Suprapubic skin (tissue), 4 donors: Measurements from ENCODE around the gene GREB1L. TPM values are rescaled to one million over a fixed set of nuclear protein-coding genes. Genes with fewer than 3 reads are reported as not detected.

Source experiments
- DNase-seq, 2 donors: peaks; one replicate each; pipeline ENCODE4 v3.0.0-alpha.2; 2019; ENCODE audit warnings: low spot score in 2 of 2
- H3K27ac ChIP-seq: fragments of 200-600 bp; sonication (generic); one replicate; pipeline ENCODE4 v1.5.1; 2019
- H3K27me3 ChIP-seq: fragments of 200-600 bp; sonication (generic); one replicate; pipeline ENCODE4 v1.5.1; 2019
- H3K36me3 ChIP-seq: fragments of 200-600 bp; sonication (generic); one replicate; pipeline ENCODE4 v1.5.1; 2019
- H3K4me1 ChIP-seq: fragments of 200-600 bp; sonication (generic); one replicate; pipeline ENCODE4 v1.5.1; 2019
- H3K4me3 ChIP-seq: fragments of 200-600 bp; sonication (generic); one replicate; pipeline ENCODE4 v1.5.1; 2019; ENCODE audit warnings: mild to moderate bottlenecking
- H3K9me3 ChIP-seq: fragments of 200-600 bp; sonication (generic); one replicate; pipeline ENCODE4 v1.5.1; 2019
- CTCF ChIP-seq, 2 donors: fragments of 200-600 bp in 1 of 2; fragments of 450-650 bp in 1 of 2; sonication (generic) in 1 of 2; IDR thresholded peaks; one replicate each; pipeline ENCODE4 v1.5.1; 2016 to 2019; ENCODE audit warnings: antibody characterized with exemption in 2 of 2, mild to moderate bottlenecking in 1 of 2, moderate library complexity in 1 of 2
- EP300 ChIP-seq: sonication (generic); formaldehyde crosslinking; IDR thresholded peaks from one replicate; pipeline ENCODE4 v1.6.1; 2017; ENCODE audit warnings: antibody characterized with exemption
- POLR2A ChIP-seq, 2 donors: fragments of 450-650 bp; IDR thresholded peaks; one replicate each; pipeline ENCODE4 v1.6.1; 2017; ENCODE audit warnings: antibody characterized with exemption in 2 of 2, mild to moderate bottlenecking in 2 of 2, moderate library complexity in 2 of 2
- POLR2AphosphoS5 ChIP-seq, 3 donors: sonication (generic); formaldehyde crosslinking; IDR thresholded peaks; one replicate each; pipeline ENCODE4 v1.6.1; 2017; ENCODE audit warnings: antibody characterized with exemption in 3 of 3
- WGBS: methylation state at CpG from one replicate; pipeline ENCODE4 v1.1.5; 2018; 5-methylcytosine and 5-hydroxymethylcytosine counted together
- total RNA-seq, 4 donors: library from RNA; depleted of rRNA; stranded (reverse); fragments of >200 nt; gene quantifications; one replicate each; pipeline ENCODE4 v1.1.0, GENCODE V29; 2016

Gene GREB1L
- total RNA-seq, 4 donors from 2014 or later: 1.6 to 7.6 (median 3.7) TPM

GRCh38 chr18:21342372-21342771 lies 100.3 kb downstream of the GREB1L start:
- no peak for TF ChIP-seq POLR2A (IDR thresholded peaks at IDR 0.05)
- no peak for TF ChIP-seq POLR2AphosphoS5 (IDR thresholded peaks at IDR 0.05)
- no peak for TF ChIP-seq EP300
- no peak for TF ChIP-seq CTCF (IDR thresholded peaks at IDR 0.05)
- WGBS: 36% methylated on average over 1 of the region's 1 CpG
- Histone ChIP-seq H3K4me3 (no peak overlapping the region), H3K27ac (no peak overlapping the region), H3K36me3 (no peaks in the 10 kb centered on the region), H3K27me3 (no peaks in the 10 kb centered on the region), H3K9me3 (no peaks in the 10 kb centered on the region), H3K4me1 (no peaks in the 10 kb centered on the region)
- DNase-seq: no peak

- Histone ChIP-seq H3K27me3 (no peaks in the 10 kb centered on the region), H3K4me1 (no peaks in the 10 kb centered on the region), H3K9me3 (no peaks in the 10 kb centered on the region), H3K27ac (no peak overlapping the region), H3K4me3 (no peak overlapping the region), H3K36me3 (no peaks in the 10 kb centered on the region)
- 91% methylated on average over 1 of the region's 1 CpG for WGBS
- TF ChIP-seq POLR2A (IDR thresholded peaks at IDR 0.05) (no peak), CTCF (IDR thresholded peaks at IDR 0.05) (no peak), POLR2AphosphoS5 (IDR thresholded peaks at IDR 0.05) (no peak), EP300 (no peak)
- no peak for DNase-seq
Measured at GRCh38 chr18:21344860-21345259, 102.8 kb downstream of the GREB1L start.

- Histone ChIP-seq H3K36me3 (no peaks in the 10 kb centered on the region), H3K4me3 (no peak overlapping the region), H3K27ac (no peak overlapping the region), H3K4me1 (no peaks in the 10 kb centered on the region), H3K27me3 (no peaks in the 10 kb centered on the region), H3K9me3 (no peaks in the 10 kb centered on the region)
- WGBS: 74% methylated on average over 7 of the region's 7 CpGs
- DNase-seq: no peak
- TF ChIP-seq POLR2A (IDR thresholded peaks at IDR 0.05) (no peak), EP300 (no peak), POLR2AphosphoS5 (IDR thresholded peaks at IDR 0.05) (no peak), CTCF (IDR thresholded peaks at IDR 0.05) (no peak)
Measured at GRCh38 chr18:21345840-21346239, 103.8 kb downstream of the GREB1L start.

GRCh38 chr18:21359746-21360145 lies 117.7 kb downstream of the GREB1L start:
- TF ChIP-seq POLR2AphosphoS5 (IDR thresholded peaks at IDR 0.05) (no peak), EP300 (no peak), POLR2A (IDR thresholded peaks at IDR 0.05) (no peak), CTCF (IDR thresholded peaks at IDR 0.05) (no peak)
- Histone ChIP-seq H3K27ac (no peak overlapping the region), H3K4me1 (no peaks in the 10 kb centered on the region), H3K36me3 (no peaks in the 10 kb centered on the region), H3K4me3 (no peak overlapping the region), H3K9me3 (no peaks in the 10 kb centered on the region), H3K27me3 (peaks cover 4% of the 10 kb centered on the region)
- no peak for DNase-seq

GRCh38 chr18:21361307-21361880 lies 119.4 kb downstream of the GREB1L start:
- no peak overlapping the region for H3K27ac ChIP-seq
- H3K27me3 ChIP-seq: peaks cover 4% of the 10 kb centered on the region
- no peaks in the 10 kb centered on the region for H3K36me3 ChIP-seq
- no peaks in the 10 kb centered on the region for H3K9me3 ChIP-seq
- no peak for DNase-seq
- no peak overlapping the region for H3K4me3 ChIP-seq
- H3K4me1 ChIP-seq: no peaks in the 10 kb centered on the region
- TF ChIP-seq POLR2AphosphoS5 (IDR thresholded peaks at IDR 0.05): no peak
- no peak for TF ChIP-seq CTCF (IDR thresholded peaks at IDR 0.05)
- TF ChIP-seq POLR2A (IDR thresholded peaks at IDR 0.05): no peak
- TF ChIP-seq EP300: no peak
